Esophagus squamous epithelium (tissue), 4 donors: ENCODE data around the gene DLAT.

Source experiments
- POLR2A ChIP-seq, 4 donors: fragments of 450-650 bp; IDR thresholded peaks; one replicate each; pipeline ENCODE4 v1.6.1; 2017; ENCODE audit warnings: antibody characterized with exemption in 4 of 4, mild to moderate bottlenecking in 4 of 4, moderate library complexity in 3 of 4
- TF ChIP-seq, protein P1 (sequence below), 6 experiments: fragments of 450-650 bp in 4 of 6; fragments of 200-600 bp in 2 of 6; sonication (generic) in 2 of 6; IDR thresholded peaks; one replicate each; pipeline ENCODE4 v1.5.1; 2016 to 2019; ENCODE audit warnings: antibody characterized with exemption in 6 of 6, mild to moderate bottlenecking in 4 of 6, moderate library complexity in 4 of 6

GRCh38 chr11:111976119-111976766 lies 49.0 kb upstream of the DLAT start:
- TF ChIP-seq, protein P1, sequence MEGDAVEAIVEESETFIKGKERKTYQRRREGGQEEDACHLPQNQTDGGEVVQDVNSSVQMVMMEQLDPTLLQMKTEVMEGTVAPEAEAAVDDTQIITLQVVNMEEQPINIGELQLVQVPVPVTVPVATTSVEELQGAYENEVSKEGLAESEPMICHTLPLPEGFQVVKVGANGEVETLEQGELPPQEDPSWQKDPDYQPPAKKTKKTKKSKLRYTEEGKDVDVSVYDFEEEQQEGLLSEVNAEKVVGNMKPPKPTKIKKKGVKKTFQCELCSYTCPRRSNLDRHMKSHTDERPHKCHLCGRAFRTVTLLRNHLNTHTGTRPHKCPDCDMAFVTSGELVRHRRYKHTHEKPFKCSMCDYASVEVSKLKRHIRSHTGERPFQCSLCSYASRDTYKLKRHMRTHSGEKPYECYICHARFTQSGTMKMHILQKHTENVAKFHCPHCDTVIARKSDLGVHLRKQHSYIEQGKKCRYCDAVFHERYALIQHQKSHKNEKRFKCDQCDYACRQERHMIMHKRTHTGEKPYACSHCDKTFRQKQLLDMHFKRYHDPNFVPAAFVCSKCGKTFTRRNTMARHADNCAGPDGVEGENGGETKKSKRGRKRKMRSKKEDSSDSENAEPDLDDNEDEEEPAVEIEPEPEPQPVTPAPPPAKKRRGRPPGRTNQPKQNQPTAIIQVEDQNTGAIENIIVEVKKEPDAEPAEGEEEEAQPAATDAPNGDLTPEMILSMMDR (IDR thresholded peaks at IDR 0.05): no peak
- TF ChIP-seq POLR2A (IDR thresholded peaks at IDR 0.05): no peak
